Esophagus squamous epithelium (tissue), 4 donors: ENCODE data around the gene EPS15.

Experiments
- POLR2A ChIP-seq, 4 donors: fragments of 450-650 bp; IDR thresholded peaks; one replicate each; pipeline ENCODE4 v1.6.1; 2017; ENCODE audit warnings: antibody characterized with exemption in 4 of 4, mild to moderate bottlenecking in 4 of 4, moderate library complexity in 3 of 4
- TF ChIP-seq, protein P1 (sequence below), 6 experiments: fragments of 450-650 bp in 4 of 6; fragments of 200-600 bp in 2 of 6; sonication (generic) in 2 of 6; IDR thresholded peaks; one replicate each; pipeline ENCODE4 v1.5.1; 2016 to 2019; ENCODE audit warnings: antibody characterized with exemption in 6 of 6, mild to moderate bottlenecking in 4 of 6, moderate library complexity in 4 of 6

DNA sequence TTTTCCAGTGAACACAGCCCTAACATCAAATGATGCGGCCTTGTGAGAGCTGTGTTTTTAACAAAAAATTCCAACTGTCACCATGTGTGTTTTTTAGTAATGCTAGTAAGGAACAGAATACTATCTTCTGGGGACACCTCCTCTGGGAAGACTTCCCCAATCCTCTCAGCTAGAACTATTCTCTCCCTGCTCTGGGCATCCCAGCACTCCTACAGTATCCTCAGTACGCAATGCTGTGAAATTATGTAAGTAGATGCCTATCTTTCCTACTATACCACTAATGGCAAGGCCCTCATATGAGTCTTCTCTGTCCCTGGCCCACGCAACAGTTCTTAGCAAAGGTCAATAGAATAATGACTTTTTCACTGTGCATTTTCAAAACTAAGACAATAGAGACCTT is 169.2 kb downstream of the EPS15 start:
- TF ChIP-seq, protein P1, sequence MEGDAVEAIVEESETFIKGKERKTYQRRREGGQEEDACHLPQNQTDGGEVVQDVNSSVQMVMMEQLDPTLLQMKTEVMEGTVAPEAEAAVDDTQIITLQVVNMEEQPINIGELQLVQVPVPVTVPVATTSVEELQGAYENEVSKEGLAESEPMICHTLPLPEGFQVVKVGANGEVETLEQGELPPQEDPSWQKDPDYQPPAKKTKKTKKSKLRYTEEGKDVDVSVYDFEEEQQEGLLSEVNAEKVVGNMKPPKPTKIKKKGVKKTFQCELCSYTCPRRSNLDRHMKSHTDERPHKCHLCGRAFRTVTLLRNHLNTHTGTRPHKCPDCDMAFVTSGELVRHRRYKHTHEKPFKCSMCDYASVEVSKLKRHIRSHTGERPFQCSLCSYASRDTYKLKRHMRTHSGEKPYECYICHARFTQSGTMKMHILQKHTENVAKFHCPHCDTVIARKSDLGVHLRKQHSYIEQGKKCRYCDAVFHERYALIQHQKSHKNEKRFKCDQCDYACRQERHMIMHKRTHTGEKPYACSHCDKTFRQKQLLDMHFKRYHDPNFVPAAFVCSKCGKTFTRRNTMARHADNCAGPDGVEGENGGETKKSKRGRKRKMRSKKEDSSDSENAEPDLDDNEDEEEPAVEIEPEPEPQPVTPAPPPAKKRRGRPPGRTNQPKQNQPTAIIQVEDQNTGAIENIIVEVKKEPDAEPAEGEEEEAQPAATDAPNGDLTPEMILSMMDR (IDR thresholded peaks at IDR 0.05), result no peak
- no peak for TF ChIP-seq POLR2A (IDR thresholded peaks at IDR 0.05)
